ENCODE measurements around the gene FXYD7.

- TF ChIP-seq ZNF24 (IDR thresholded peaks at IDR 0.05) = no peak
- TF ChIP-seq ZKSCAN1 (IDR thresholded peaks at IDR 0.05; ENCODE audit: low read depth, low read length) = no peak
- no peak for TF ChIP-seq WHSC1 (IDR thresholded peaks at IDR 0.05; ENCODE audit: low read length)
- TF ChIP-seq CTCF (IDR thresholded peaks at IDR 0.05 in 2 of 3, conservative IDR thresholded peaks at IDR 0.05 in 1 of 3; ENCODE audit: insufficient read depth in 2 of 3, low read depth in 1 of 3, low read length in 3 of 3) = no peak
- no peak for TF ChIP-seq TSC22D4 (tag; IDR thresholded peaks at IDR 0.05)
- TF ChIP-seq IRF9 (tag; IDR thresholded peaks at IDR 0.05) = no peak
- TF ChIP-seq RCOR1 (IDR thresholded peaks at IDR 0.05; ENCODE audit: borderline replicate concordance in 1 of 2, low read depth in 2 of 2, low read length in 2 of 2) = no peak
- no peak for TF ChIP-seq NFYB (IDR thresholded peaks at IDR 0.05; ENCODE audit: extremely low read depth, insufficient read length)
- no peak for TF ChIP-seq SREBF2 (CRISPR knock-in tag; IDR thresholded peaks at IDR 0.05)
- TF ChIP-seq ELF1 (tag; IDR thresholded peaks at IDR 0.05) = no peak
- no peak for TF ChIP-seq PTBP1 (IDR thresholded peaks at IDR 0.05; ENCODE audit: low read depth, low read length)
- no peak for TF ChIP-seq FOXM1 (IDR thresholded peaks at IDR 0.05; ENCODE audit: low read depth)
- no peak for TF ChIP-seq FOXM1 (CRISPR knock-in tag; IDR thresholded peaks at IDR 0.05; ENCODE audit: low read depth)
- no peak for TF ChIP-seq ZNF583 (CRISPR knock-in tag; IDR thresholded peaks at IDR 0.05)
- no peak for TF ChIP-seq USF2 (CRISPR knock-in tag; IDR thresholded peaks at IDR 0.05)
Measured at GRCh38 chr19:35140207-35140961, 2.7 kb upstream of the FXYD7 start.
